Peyer's patch (tissue), 4 donors: ENCODE measurements around the gene PDE4B.

Source experiments
- CTCF ChIP-seq, 6 experiments: fragments of 450-650 bp in 4 of 6; fragments of 200-600 bp in 2 of 6; sonication (generic) in 1 of 6; IDR thresholded peaks; one replicate each; pipeline ENCODE4 v1.5.1; 2017 to 2019; ENCODE audit warnings: antibody characterized with exemption in 6 of 6, mild to moderate bottlenecking in 3 of 6, moderate library complexity in 1 of 6
- POLR2A ChIP-seq, 2 donors: fragments of 450-650 bp; IDR thresholded peaks; one replicate each; pipeline ENCODE4 v1.5.1; 2017; ENCODE audit warnings: antibody characterized with exemption in 2 of 2, mild to moderate bottlenecking in 2 of 2, moderate library complexity in 2 of 2

GRCh38 chr1:66370462-66370971 is 577.8 kb downstream of the PDE4B start:
- TF ChIP-seq POLR2A (IDR thresholded peaks at IDR 0.05) (no peak), CTCF (IDR thresholded peaks at IDR 0.05) (no peak)
